AG04449 (cell line): Measurements from ENCODE around the gene TOM1.

Experiments used
- CTCF ChIA-PET: fragments of 350-600 bp; formaldehyde crosslinking; extraction: SDS; loops from one replicate; lab custom pipeline; 2021; ENCODE audit warnings: antibody characterized with exemption; lab: Yijun Ruan, JAX
- POLR2A ChIA-PET: fragments of 400-600, 350-600 bp; formaldehyde crosslinking; extraction: SDS; loops from one replicate; lab custom pipeline; 2020; ENCODE audit warnings: antibody characterized with exemption, inconsistent platforms; lab: Yijun Ruan, JAX
- DNase-seq: peaks from one replicate; pipeline ENCODE4 v3.0.0-alpha.2; 2010; ENCODE audit warnings: low read depth, low spot score
- H3K4me3 ChIP-seq: 2 replicates; pipeline ENCODE4 v1.5.1; 2011; ENCODE audit warnings: low read depth, mild to moderate bottlenecking, control low read depth, low read length
- TF ChIP-seq, protein P1 (sequence below): IDR thresholded peaks from one replicate; pipeline ENCODE4 v1.5.1; 2011; ENCODE audit warnings: mild to moderate bottlenecking, moderate library complexity, low read length, control low read depth, inconsistent platforms; ENCODE audit not compliant: insufficient read depth; ENCODE audit errors: missing control alignments

TOM1 gene

DNA sequence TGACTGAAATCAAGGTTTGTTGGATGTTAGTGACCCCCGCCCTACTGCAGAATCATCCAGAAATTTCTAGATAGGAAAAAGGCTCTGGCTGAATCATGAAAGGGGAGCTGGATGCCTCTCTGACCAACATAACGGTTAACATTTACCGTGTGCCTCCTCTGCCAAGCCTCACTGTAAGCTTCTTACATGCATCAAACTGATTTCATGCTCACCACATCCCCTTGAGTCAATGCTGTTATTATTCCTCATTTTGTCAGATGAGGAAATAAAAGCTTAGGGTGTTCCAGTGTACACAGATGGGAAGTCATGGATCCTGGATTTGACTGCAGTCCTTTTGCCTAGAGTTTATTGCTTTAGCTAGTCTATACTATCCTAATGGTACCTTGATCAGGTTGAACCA lies 75.3 kb downstream of the TOM1 start:
- no peak overlapping the region for H3K4me3 ChIP-seq
- TF ChIP-seq, protein P1, sequence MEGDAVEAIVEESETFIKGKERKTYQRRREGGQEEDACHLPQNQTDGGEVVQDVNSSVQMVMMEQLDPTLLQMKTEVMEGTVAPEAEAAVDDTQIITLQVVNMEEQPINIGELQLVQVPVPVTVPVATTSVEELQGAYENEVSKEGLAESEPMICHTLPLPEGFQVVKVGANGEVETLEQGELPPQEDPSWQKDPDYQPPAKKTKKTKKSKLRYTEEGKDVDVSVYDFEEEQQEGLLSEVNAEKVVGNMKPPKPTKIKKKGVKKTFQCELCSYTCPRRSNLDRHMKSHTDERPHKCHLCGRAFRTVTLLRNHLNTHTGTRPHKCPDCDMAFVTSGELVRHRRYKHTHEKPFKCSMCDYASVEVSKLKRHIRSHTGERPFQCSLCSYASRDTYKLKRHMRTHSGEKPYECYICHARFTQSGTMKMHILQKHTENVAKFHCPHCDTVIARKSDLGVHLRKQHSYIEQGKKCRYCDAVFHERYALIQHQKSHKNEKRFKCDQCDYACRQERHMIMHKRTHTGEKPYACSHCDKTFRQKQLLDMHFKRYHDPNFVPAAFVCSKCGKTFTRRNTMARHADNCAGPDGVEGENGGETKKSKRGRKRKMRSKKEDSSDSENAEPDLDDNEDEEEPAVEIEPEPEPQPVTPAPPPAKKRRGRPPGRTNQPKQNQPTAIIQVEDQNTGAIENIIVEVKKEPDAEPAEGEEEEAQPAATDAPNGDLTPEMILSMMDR: no peak
- CTCF ChIA-PET: interaction anchor here (1.0 to 3.3 kb wide), 2 partner anchors 24 to 691 kb away, joined by 4 to 15 read pairs; no protein-coding TSS in a partner anchor
- no peak for DNase-seq
- POLR2A ChIA-PET: interaction anchor here (0.7 kb wide), 1 partner anchor 252 kb away, joined by 3 read pairs; no protein-coding TSS in a partner anchor

DNA sequence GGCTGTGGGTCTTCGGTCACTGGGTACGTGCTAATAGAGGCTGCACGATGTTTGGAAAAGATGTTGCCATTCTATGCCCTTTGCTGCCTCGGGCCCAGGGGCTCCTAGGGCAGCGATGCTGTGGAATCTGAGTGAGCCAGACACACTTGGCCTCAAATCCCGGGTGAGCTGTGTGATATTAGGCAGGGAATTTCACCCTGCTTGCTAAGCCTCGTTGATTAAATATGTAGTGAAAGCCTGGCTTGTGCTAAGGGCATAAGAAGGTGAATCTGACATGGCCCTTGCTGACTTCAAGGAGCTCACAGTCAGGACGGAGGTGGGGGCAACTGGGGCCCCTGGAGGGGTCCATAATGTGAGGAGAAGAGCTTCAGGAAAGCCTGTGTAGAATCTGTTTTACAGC lies 75.8 kb downstream of the TOM1 start:
- ChIA-PET POLR2A (no interaction called here), CTCF (interaction anchor here (0.9 to 3.3 kb wide), 3 partner anchors 25 to 690 kb away, joined by 4 to 15 read pairs (median 7); no protein-coding TSS in a partner anchor)
- no peak overlapping the region for H3K4me3 ChIP-seq
- TF ChIP-seq, protein P1: no peak
- DNase-seq: no peak

DNA sequence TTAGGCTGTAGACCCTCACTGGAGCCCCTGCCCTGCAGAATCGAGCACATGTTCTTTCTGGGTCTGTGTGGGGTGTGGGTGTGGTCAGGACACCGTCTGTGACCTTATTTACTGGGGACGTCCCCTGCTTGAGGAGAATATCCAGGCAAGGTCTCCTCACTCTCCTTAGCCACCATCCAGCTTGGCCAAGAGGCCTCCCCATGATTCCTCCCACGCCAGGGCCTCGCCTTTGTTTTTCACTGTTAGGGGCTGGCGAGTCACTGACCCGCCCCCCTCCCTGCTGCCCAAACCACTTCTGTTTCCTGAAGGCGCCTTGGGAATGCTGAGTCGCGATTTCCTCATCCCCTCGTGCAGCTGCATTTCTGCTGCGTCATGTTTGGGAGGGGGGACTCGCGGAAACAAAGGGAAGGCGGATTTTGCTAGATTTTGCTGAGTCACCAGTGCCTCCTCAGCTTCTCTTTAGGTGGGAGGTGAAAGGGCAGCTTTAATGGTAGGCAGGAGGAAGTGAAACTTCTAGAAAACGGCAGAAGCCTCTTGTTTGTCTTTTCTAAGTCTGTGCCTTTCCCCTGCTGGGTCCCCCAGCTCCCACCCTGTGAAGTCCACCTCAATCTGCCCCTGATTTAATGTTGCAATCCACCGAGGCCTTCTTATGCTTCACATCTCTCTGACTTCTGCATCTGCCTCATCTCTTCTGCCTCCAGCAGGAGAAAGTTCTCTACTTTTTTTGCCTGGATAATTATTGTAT lies 77.2 kb downstream of the TOM1 start:
- no peak overlapping the region; the same call in 1 of the 2 replicates for H3K4me3 ChIP-seq
- CTCF ChIA-PET: interaction anchor here (1.0 to 3.3 kb wide), 2 partner anchors 12 to 26 kb away, joined by 3 to 15 read pairs; no protein-coding TSS in a partner anchor
- TF ChIP-seq, protein P1: no peak
- DNase-seq: peak; percentile 85
- POLR2A ChIA-PET: interaction anchor here (0.5 kb wide), 1 partner anchor 24 kb away, joined by 3 read pairs; no protein-coding TSS in a partner anchor

GRCh38 chr22:35377735-35378134 lies 78.0 kb downstream of the TOM1 start:
- ChIA-PET POLR2A (no interaction called here), CTCF (interaction anchor here (3.3 kb wide), 1 partner anchor 27 kb away, joined by 15 read pairs; no protein-coding TSS in a partner anchor)
- DNase-seq: no peak
- TF ChIP-seq, protein P1: no peak
- no peak overlapping the region for H3K4me3 ChIP-seq

- TF ChIP-seq, protein P1: no peak
- POLR2A ChIA-PET: no interaction called here
- H3K4me3 ChIP-seq: no peak overlapping the region
- no peak for DNase-seq
- CTCF ChIA-PET: interaction anchor here (1.5 kb wide), 1 partner anchor 52 kb away, joined by 4 read pairs; no protein-coding TSS in a partner anchor
Observed at GRCh38 chr22:35378621-35379020, 78.9 kb downstream of the TOM1 start.

- ChIA-PET POLR2A (interaction anchor here (0.7 to 1.4 kb wide), 2 partner anchors 7 to 44 kb away, joined by 3 to 6 read pairs; no protein-coding TSS in a partner anchor), CTCF (interaction anchor here (0.6 to 2.5 kb wide), 4 partner anchors 29 to 242 kb away, joined by 3 to 8 read pairs (median 4); no protein-coding TSS in a partner anchor)
- no peak for DNase-seq
- H3K4me3 ChIP-seq: no peak overlapping the region
- TF ChIP-seq, protein P1: no peak
Observed at GRCh38 chr22:35379146-35379993, 79.7 kb downstream of the TOM1 start.
